Neural cell (in vitro differentiated cells): ENCODE measurements around the gene HSPB6.

Source experiments
- EP300 ChIP-seq: fragments of 450-650 bp; conservative IDR thresholded peaks from 2 replicates; pipeline ENCODE4 v1.6.1; 2014; ENCODE audit warnings: antibody characterized with exemption, mild to moderate bottlenecking, moderate library complexity; ENCODE audit not compliant: poor library complexity, severe bottlenecking
- EZH2 ChIP-seq: fragments of 200-600, 300-800 bp; shearing (Covaris generic), sonication (generic); IDR thresholded peaks from 2 replicates; pipeline ENCODE4 v1.6.1; 2014; ENCODE audit warnings: antibody characterized with exemption, low read length, borderline replicate concordance, mild to moderate bottlenecking; ENCODE audit not compliant: insufficient read depth, poor library complexity, severe bottlenecking
- TAF1 ChIP-seq: IDR thresholded peaks from 2 replicates; pipeline ENCODE4 v1.6.1; 2012; ENCODE audit warnings: low read depth
- TF ChIP-seq, protein P1 (sequence below): fragments of 450-650 bp; IDR thresholded peaks from 2 replicates; pipeline ENCODE4 v1.5.1; 2014; ENCODE audit warnings: antibody characterized with exemption, mild to moderate bottlenecking, moderate library complexity; ENCODE audit not compliant: poor library complexity, severe bottlenecking
- TF ChIP-seq, protein P2 (sequence below): IDR thresholded peaks from 2 replicates; pipeline ENCODE4 v1.6.1; 2012; ENCODE audit warnings: borderline replicate concordance

DNA sequence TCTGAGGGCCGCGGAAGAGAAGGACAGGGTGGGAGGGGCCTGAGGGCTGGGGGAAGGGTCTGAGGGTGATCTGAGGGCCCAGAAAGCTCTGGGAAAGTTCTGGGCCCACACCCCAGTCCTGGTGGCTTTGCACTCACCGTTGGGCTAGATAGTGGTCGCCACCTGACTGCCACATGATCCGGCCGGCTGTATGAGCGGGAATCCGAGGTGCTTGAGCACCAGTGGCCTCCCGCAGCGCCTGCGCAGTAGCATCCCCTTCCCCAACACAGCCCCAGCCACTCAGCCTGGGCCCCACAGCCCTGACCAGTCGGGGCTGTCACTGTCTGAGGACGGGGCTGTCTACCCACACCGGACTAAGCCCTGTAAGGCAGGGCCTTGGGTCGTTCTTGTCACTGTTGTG, 40.8 kb upstream of the HSPB6 start:
- TF ChIP-seq, protein P1, sequence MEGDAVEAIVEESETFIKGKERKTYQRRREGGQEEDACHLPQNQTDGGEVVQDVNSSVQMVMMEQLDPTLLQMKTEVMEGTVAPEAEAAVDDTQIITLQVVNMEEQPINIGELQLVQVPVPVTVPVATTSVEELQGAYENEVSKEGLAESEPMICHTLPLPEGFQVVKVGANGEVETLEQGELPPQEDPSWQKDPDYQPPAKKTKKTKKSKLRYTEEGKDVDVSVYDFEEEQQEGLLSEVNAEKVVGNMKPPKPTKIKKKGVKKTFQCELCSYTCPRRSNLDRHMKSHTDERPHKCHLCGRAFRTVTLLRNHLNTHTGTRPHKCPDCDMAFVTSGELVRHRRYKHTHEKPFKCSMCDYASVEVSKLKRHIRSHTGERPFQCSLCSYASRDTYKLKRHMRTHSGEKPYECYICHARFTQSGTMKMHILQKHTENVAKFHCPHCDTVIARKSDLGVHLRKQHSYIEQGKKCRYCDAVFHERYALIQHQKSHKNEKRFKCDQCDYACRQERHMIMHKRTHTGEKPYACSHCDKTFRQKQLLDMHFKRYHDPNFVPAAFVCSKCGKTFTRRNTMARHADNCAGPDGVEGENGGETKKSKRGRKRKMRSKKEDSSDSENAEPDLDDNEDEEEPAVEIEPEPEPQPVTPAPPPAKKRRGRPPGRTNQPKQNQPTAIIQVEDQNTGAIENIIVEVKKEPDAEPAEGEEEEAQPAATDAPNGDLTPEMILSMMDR = no peak
- TF ChIP-seq, protein P2, sequence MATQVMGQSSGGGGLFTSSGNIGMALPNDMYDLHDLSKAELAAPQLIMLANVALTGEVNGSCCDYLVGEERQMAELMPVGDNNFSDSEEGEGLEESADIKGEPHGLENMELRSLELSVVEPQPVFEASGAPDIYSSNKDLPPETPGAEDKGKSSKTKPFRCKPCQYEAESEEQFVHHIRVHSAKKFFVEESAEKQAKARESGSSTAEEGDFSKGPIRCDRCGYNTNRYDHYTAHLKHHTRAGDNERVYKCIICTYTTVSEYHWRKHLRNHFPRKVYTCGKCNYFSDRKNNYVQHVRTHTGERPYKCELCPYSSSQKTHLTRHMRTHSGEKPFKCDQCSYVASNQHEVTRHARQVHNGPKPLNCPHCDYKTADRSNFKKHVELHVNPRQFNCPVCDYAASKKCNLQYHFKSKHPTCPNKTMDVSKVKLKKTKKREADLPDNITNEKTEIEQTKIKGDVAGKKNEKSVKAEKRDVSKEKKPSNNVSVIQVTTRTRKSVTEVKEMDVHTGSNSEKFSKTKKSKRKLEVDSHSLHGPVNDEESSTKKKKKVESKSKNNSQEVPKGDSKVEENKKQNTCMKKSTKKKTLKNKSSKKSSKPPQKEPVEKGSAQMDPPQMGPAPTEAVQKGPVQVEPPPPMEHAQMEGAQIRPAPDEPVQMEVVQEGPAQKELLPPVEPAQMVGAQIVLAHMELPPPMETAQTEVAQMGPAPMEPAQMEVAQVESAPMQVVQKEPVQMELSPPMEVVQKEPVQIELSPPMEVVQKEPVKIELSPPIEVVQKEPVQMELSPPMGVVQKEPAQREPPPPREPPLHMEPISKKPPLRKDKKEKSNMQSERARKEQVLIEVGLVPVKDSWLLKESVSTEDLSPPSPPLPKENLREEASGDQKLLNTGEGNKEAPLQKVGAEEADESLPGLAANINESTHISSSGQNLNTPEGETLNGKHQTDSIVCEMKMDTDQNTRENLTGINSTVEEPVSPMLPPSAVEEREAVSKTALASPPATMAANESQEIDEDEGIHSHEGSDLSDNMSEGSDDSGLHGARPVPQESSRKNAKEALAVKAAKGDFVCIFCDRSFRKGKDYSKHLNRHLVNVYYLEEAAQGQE = no peak
- no peak for TF ChIP-seq EZH2
- no peak for TF ChIP-seq TAF1
- no peak for TF ChIP-seq EP300
